ENCODE results near the gene PSMF1. TPM values are rescaled to one million over a fixed set of nuclear protein-coding genes. Genes with fewer than 3 reads are reported as not detected.
"Not testable (repeated sequence)": the region's sequence is repeated elsewhere in the genome, so short reads cannot be mapped to it uniquely, and the experiment has no call there.

Gene PSMF1
- total and polyA plus RNA-seq, 7 experiments from 2014 or later, result 88.7 to 157 (median 116) TPM

- H3K4me1 ChIP-seq (ENCODE audit: control insufficient read depth in 2 of 2, insufficient read depth in 2 of 2, low read length in 2 of 2), result no peaks in the 10 kb centered on the region
- Mint-ChIP-seq H3K4me3 (no peak overlapping the region), H3K27ac (no peak overlapping the region), H3K9me3 (peaks cover 0 to 3% (median 0%) of the 10 kb centered on the region in 11 donors), H3K27me3 (no peaks in the 10 kb centered on the region), H3K4me1 (peaks cover 7 to 43% (median 23%) of the 10 kb centered on the region in 7 donors), H3K36me3 (peaks cover 24 to 69% (median 47%) of the 10 kb centered on the region in 5 donors)
- ATAC-seq (no peak), DNase-seq (no peak)
- H3K27me3 ChIP-seq (ENCODE audit: control insufficient read depth in 2 of 2, insufficient read depth in 2 of 2, low read length in 2 of 2), result no peaks in the 10 kb centered on the region
- intact Hi-C loops (cut with micrococcal nuclease), result no loop called here
- peaks cover 4 to 53% (median 13%) of the 10 kb centered on the region in 3 experiments for H3K36me3 ChIP-seq (ENCODE audit: control insufficient read depth in 2 of 3, insufficient read depth in 3 of 3, low read length in 3 of 3)
- ChIA-PET POLR2A (no interaction called here), CTCF (no interaction called here)
- no peaks in the 10 kb centered on the region for H3K9me3 ChIP-seq (ENCODE audit: control insufficient read depth in 2 of 3, low read length in 3 of 3)
- no peak overlapping the region for H3K4me3 ChIP-seq (ENCODE audit: low read length)
- no peak overlapping the region for H3K27ac ChIP-seq (ENCODE audit: low read depth, low read length)
These were observed 26.2 kb downstream of the PSMF1 start for GRCh38 chr20:1144401-1145172.

GRCh38 chr20:1146957-1147356, 28.6 kb downstream of the PSMF1 start:
- H3K4me3 Mint-ChIP-seq, result no peak overlapping the region
- ChIA-PET CTCF (no interaction called here), POLR2A (no interaction called here)
- H3K27me3 Mint-ChIP-seq, result no peaks in the 10 kb centered on the region
- intact Hi-C loops (cut with micrococcal nuclease), result no loop called here
- no peak overlapping the region for H3K4me3 ChIP-seq (ENCODE audit: low read length)
- peaks cover 15 to 66% (median 45%) of the 10 kb centered on the region in 5 donors for H3K36me3 Mint-ChIP-seq
- H3K27ac ChIP-seq (ENCODE audit: low read depth, low read length), result no peak overlapping the region
- H3K36me3 ChIP-seq (ENCODE audit: control insufficient read depth in 2 of 3, insufficient read depth in 3 of 3, low read length in 3 of 3), result peaks cover 4 to 41% (median 13%) of the 10 kb centered on the region in 3 experiments
- no peaks in the 10 kb centered on the region for H3K27me3 ChIP-seq (ENCODE audit: control insufficient read depth in 2 of 2, insufficient read depth in 2 of 2, low read length in 2 of 2)
- DNase-seq (no peak), ATAC-seq (no peak)
- no peaks in the 10 kb centered on the region for H3K4me1 ChIP-seq (ENCODE audit: control insufficient read depth in 2 of 2, insufficient read depth in 2 of 2, low read length in 2 of 2)
- H3K9me3 Mint-ChIP-seq, result peaks cover 0 to 3% (median 0%) of the 10 kb centered on the region in 11 donors
- H3K9me3 ChIP-seq (ENCODE audit: control insufficient read depth in 2 of 3, low read length in 3 of 3), result no peaks in the 10 kb centered on the region
- H3K4me1 Mint-ChIP-seq, result peaks cover 8 to 44% (median 22%) of the 10 kb centered on the region in 7 donors
- no peak overlapping the region for H3K27ac Mint-ChIP-seq

GRCh38 chr20:1149812-1150211, 31.4 kb downstream of the PSMF1 start:
- H3K27ac ChIP-seq (ENCODE audit: low read depth, low read length); H3K27me3 Mint-ChIP-seq; H3K4me3 Mint-ChIP-seq; H3K9me3 Mint-ChIP-seq; POLR2A ChIA-PET; H3K9me3 ChIP-seq (ENCODE audit: control insufficient read depth in 2 of 3, low read length in 3 of 3); H3K27ac Mint-ChIP-seq; H3K27me3 ChIP-seq (ENCODE audit: control insufficient read depth in 2 of 2, insufficient read depth in 2 of 2, low read length in 2 of 2); DNase-seq; H3K4me1 ChIP-seq (ENCODE audit: control insufficient read depth in 2 of 2, insufficient read depth in 2 of 2, low read length in 2 of 2); intact Hi-C loops (cut with micrococcal nuclease); ATAC-seq; H3K4me3 ChIP-seq (ENCODE audit: low read length): not testable (repeated sequence)
- CTCF ChIA-PET, result interaction anchor here (0.9 kb wide), 1 partner anchor 299 kb away, joined by 3 read pairs; no protein-coding TSS in a partner anchor
- peaks cover 0 to 62% (median 13%) of the 10 kb centered on the region in 3 experiments for H3K36me3 ChIP-seq (ENCODE audit: control insufficient read depth in 2 of 3, insufficient read depth in 3 of 3, low read length in 3 of 3)
- peaks cover 34 to 73% (median 55%) of the 10 kb centered on the region in 5 donors for H3K36me3 Mint-ChIP-seq
- H3K4me1 Mint-ChIP-seq, result peaks cover 13 to 41% (median 27%) of the 10 kb centered on the region in 7 donors

- DNase-seq (no peak), ATAC-seq (peak; percentile 29)
- CTCF ChIA-PET, result interaction anchor here (0.9 to 1.2 kb wide), 2 partner anchors 63 to 298 kb away, joined by 3 to 6 read pairs; no protein-coding TSS in a partner anchor
- H3K4me1 ChIP-seq (ENCODE audit: control insufficient read depth in 2 of 2, insufficient read depth in 2 of 2, low read length in 2 of 2), result no peaks in the 10 kb centered on the region
- H3K36me3 ChIP-seq (ENCODE audit: control insufficient read depth in 2 of 3, insufficient read depth in 3 of 3, low read length in 3 of 3), result peaks cover 0 to 63% (median 14%) of the 10 kb centered on the region in 3 experiments
- Mint-ChIP-seq H3K27me3 (no peaks in the 10 kb centered on the region), H3K27ac (no peak overlapping the region), H3K9me3 (peaks cover 0 to 7% (median 0%) of the 10 kb centered on the region in 11 donors), H3K4me1 (peaks cover 12 to 39% (median 26%) of the 10 kb centered on the region in 7 donors), H3K36me3 (peaks cover 38 to 76% (median 59%) of the 10 kb centered on the region in 5 donors), H3K4me3 (no peak overlapping the region)
- POLR2A ChIA-PET, result no interaction called here
- H3K27ac ChIP-seq (ENCODE audit: low read depth, low read length), result no peak overlapping the region
- H3K9me3 ChIP-seq (ENCODE audit: control insufficient read depth in 2 of 3, low read length in 3 of 3), result no peaks in the 10 kb centered on the region
- intact Hi-C loops (cut with micrococcal nuclease), result no loop called here
- no peak overlapping the region for H3K4me3 ChIP-seq (ENCODE audit: low read length)
- no peaks in the 10 kb centered on the region for H3K27me3 ChIP-seq (ENCODE audit: control insufficient read depth in 2 of 2, insufficient read depth in 2 of 2, low read length in 2 of 2)
These were observed 31.8 kb downstream of the PSMF1 start for GRCh38 chr20:1150218-1150617.

GRCh38 chr20:1150968-1151367, 32.6 kb downstream of the PSMF1 start:
- no peaks in the 10 kb centered on the region for H3K4me1 ChIP-seq (ENCODE audit: control insufficient read depth in 2 of 2, insufficient read depth in 2 of 2, low read length in 2 of 2)
- intact Hi-C loops (cut with micrococcal nuclease), result no loop called here
- peaks cover 0 to 61% (median 17%) of the 10 kb centered on the region in 3 experiments for H3K36me3 ChIP-seq (ENCODE audit: control insufficient read depth in 2 of 3, insufficient read depth in 3 of 3, low read length in 3 of 3)
- H3K4me3 ChIP-seq (ENCODE audit: low read length), result no peak overlapping the region
- ChIA-PET POLR2A (no interaction called here), CTCF (interaction anchor here (1.2 kb wide), 1 partner anchor 62 kb away, joined by 6 read pairs; no protein-coding TSS in a partner anchor)
- Mint-ChIP-seq H3K27me3 (no peaks in the 10 kb centered on the region), H3K9me3 (peaks cover 0 to 14% (median 2%) of the 10 kb centered on the region in 11 donors), H3K27ac (peak overlapping the region in 1 of 9 donors; percentile 20), H3K4me3 (no peak overlapping the region), H3K36me3 (peaks cover 43 to 76% (median 67%) of the 10 kb centered on the region in 5 donors), H3K4me1 (peaks cover 7 to 35% (median 22%) of the 10 kb centered on the region in 7 donors)
- no peaks in the 10 kb centered on the region for H3K27me3 ChIP-seq (ENCODE audit: control insufficient read depth in 2 of 2, insufficient read depth in 2 of 2, low read length in 2 of 2)
- H3K9me3 ChIP-seq (ENCODE audit: control insufficient read depth in 2 of 3, low read length in 3 of 3), result no peaks in the 10 kb centered on the region
- no peak overlapping the region for H3K27ac ChIP-seq (ENCODE audit: low read depth, low read length)
- ATAC-seq (no peak), DNase-seq (no peak)

- ChIA-PET CTCF (no interaction called here), POLR2A (no interaction called here)
- Histone ChIP-seq H3K27me3 (ENCODE audit: control insufficient read depth in 2 of 2, insufficient read depth in 2 of 2, low read length in 2 of 2) (no peaks in the 10 kb centered on the region), H3K4me3 (ENCODE audit: low read length) (no peak overlapping the region), H3K36me3 (ENCODE audit: control insufficient read depth in 2 of 3, insufficient read depth in 3 of 3, low read length in 3 of 3) (peaks cover 0 to 45% (median 4%) of the 10 kb centered on the region in 3 experiments), H3K27ac (ENCODE audit: low read depth, low read length) (no peak overlapping the region), H3K9me3 (ENCODE audit: control insufficient read depth in 2 of 3, low read length in 3 of 3) (no peaks in the 10 kb centered on the region), H3K4me1 (ENCODE audit: control insufficient read depth in 2 of 2, insufficient read depth in 2 of 2, low read length in 2 of 2) (no peaks in the 10 kb centered on the region)
- Mint-ChIP-seq H3K9me3 (peaks cover 0 to 18% (median 3%) of the 10 kb centered on the region in 11 donors), H3K27me3 (no peaks in the 10 kb centered on the region), H3K27ac (no peak overlapping the region), H3K36me3 (peaks cover 37 to 72% (median 67%) of the 10 kb centered on the region in 5 donors), H3K4me3 (no peak overlapping the region), H3K4me1 (peaks cover 3 to 24% (median 14%) of the 10 kb centered on the region in 7 donors)
- intact Hi-C loops (cut with micrococcal nuclease), result no loop called here
- DNase-seq, result no peak
- no peak for ATAC-seq
These were observed 35.8 kb downstream of the PSMF1 start for GRCh38 chr20:1154226-1154625.

Data from naive thymus-derived CD4-positive, alpha-beta T cell (primary cell).